ENCODE data around the gene EFNA5. TPM values are rescaled to one million over a fixed set of nuclear protein-coding genes. Genes with fewer than 3 reads are reported as not detected.
A peak's percentile ranks its signal among the peaks of the same experiment; 100 is the strongest.

Gene EFNA5
- total RNA-seq, 1 experiment from 2014 or later = 216 TPM

DNA sequence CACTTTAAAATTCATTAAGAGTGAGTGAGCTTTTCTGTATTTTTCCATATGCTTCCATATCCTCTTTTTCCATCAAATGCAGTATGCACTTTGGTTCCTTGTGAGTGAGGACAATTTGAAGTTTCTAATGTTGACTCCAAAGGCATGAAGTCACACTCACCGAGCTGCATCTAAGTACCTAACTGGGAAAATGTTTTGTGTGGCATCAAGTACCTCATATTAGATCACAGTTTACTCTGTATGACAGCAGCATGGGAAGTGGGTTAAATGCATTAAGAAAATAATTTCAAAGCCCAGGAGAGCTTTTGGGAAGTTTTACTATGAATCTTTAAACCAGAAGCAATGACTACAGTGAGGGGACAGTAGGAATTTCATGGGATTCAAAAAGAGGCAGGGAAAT lies 207.0 kb downstream of the EFNA5 start:
- DNase-seq = no peak
- Mint-ChIP-seq H3K27ac (ENCODE audit: unreplicated experiment) (peak overlapping the region; percentile 96), H3K4me3 (ENCODE audit: low read depth, unreplicated experiment) (no peak overlapping the region), H3K27me3 (ENCODE audit: unreplicated experiment) (no peaks in the 10 kb centered on the region), H3K4me1 (ENCODE audit: low read depth, unreplicated experiment) (peaks cover 98% of the 10 kb centered on the region), H3K9me3 (ENCODE audit: low read depth, unreplicated experiment) (no peaks in the 10 kb centered on the region), H3K36me3 (ENCODE audit: insufficient read depth, unreplicated experiment) (peaks cover 70% of the 10 kb centered on the region)
- TF ChIP-seq, protein P1, sequence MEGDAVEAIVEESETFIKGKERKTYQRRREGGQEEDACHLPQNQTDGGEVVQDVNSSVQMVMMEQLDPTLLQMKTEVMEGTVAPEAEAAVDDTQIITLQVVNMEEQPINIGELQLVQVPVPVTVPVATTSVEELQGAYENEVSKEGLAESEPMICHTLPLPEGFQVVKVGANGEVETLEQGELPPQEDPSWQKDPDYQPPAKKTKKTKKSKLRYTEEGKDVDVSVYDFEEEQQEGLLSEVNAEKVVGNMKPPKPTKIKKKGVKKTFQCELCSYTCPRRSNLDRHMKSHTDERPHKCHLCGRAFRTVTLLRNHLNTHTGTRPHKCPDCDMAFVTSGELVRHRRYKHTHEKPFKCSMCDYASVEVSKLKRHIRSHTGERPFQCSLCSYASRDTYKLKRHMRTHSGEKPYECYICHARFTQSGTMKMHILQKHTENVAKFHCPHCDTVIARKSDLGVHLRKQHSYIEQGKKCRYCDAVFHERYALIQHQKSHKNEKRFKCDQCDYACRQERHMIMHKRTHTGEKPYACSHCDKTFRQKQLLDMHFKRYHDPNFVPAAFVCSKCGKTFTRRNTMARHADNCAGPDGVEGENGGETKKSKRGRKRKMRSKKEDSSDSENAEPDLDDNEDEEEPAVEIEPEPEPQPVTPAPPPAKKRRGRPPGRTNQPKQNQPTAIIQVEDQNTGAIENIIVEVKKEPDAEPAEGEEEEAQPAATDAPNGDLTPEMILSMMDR (IDR thresholded peaks at IDR 0.05; ENCODE audit: unreplicated experiment) = no peak
- BruUV-seq (replicated peaks) = no TSS peak
- CTCF ChIA-PET = interaction anchor here (1.1 to 2.0 kb wide), 4 partner anchors 9 to 108 kb away, joined by 3 to 6 read pairs (median 4); no protein-coding TSS in a partner anchor
- intact Hi-C loops (cut with micrococcal nuclease; ENCODE audit: unreplicated experiment) = loop anchor here (10.0 kb wide), 1 partner anchor 359 kb away; no protein-coding TSS in a partner anchor

DNA sequence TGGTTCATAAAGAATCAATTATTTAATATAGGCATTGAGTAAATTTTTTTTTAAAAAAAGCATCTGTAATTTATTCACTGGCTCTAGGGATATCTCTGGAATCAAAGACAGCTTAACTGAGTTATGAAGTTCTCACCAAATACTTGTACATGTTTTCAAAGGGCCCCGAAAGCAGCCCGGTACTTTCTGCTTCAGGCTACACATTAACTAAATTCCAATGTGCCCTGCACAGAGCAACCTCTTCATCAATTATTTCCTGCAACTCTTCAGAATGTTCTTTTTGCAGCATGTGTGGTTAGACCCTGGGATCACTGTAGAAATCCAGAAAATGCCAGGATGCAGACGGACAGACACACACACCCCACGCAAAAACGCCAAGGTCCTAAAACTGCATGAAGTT lies 209.0 kb downstream of the EFNA5 start:
- TF ChIP-seq, protein P1 (IDR thresholded peaks at IDR 0.05; ENCODE audit: unreplicated experiment) = no peak
- no peak for DNase-seq
- intact Hi-C loops (cut with micrococcal nuclease; ENCODE audit: unreplicated experiment) = loop anchor here (2.0 to 10.0 kb wide), 2 partner anchors 73 to 357 kb away; no protein-coding TSS in a partner anchor
- Mint-ChIP-seq H3K27me3 (ENCODE audit: unreplicated experiment) (no peaks in the 10 kb centered on the region), H3K4me1 (ENCODE audit: low read depth, unreplicated experiment) (peaks cover 96% of the 10 kb centered on the region), H3K4me3 (ENCODE audit: low read depth, unreplicated experiment) (peak overlapping the region; percentile 53), H3K27ac (ENCODE audit: unreplicated experiment) (peak overlapping the region; percentile 88), H3K36me3 (ENCODE audit: insufficient read depth, unreplicated experiment) (peaks cover 52% of the 10 kb centered on the region), H3K9me3 (ENCODE audit: low read depth, unreplicated experiment) (no peaks in the 10 kb centered on the region)
- CTCF ChIA-PET = interaction anchor here (1.3 to 2.5 kb wide), 3 partner anchors 10 to 110 kb away, joined by 4 to 7 read pairs (median 6); no protein-coding TSS in a partner anchor
- BruUV-seq (replicated peaks) = no TSS peak

DNA sequence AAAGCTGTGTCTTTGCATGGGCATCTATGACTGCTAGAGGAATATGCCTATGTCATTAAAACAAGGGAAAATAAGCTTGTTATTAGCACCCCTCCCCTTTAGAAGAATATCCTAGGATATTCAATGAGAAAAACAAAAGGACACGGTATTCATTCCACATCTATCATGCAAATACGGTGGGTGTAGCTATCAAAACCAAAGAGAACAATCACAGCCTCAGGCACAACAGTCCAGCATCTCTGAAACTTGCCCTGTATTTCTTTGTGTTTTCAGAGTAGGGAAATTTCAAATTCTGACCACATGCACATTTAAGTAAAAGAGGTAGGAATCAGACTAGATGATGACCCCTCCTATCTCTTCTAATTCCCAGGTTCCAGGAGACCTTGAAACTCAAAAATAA lies 209.9 kb downstream of the EFNA5 start:
- BruUV-seq (replicated peaks) = no TSS peak
- Mint-ChIP-seq H3K9me3 (ENCODE audit: low read depth, unreplicated experiment) (no peaks in the 10 kb centered on the region), H3K27ac (ENCODE audit: unreplicated experiment) (peak overlapping the region; percentile 88), H3K36me3 (ENCODE audit: insufficient read depth, unreplicated experiment) (peaks cover 42% of the 10 kb centered on the region), H3K4me3 (ENCODE audit: low read depth, unreplicated experiment) (peak overlapping the region; percentile 53), H3K4me1 (ENCODE audit: low read depth, unreplicated experiment) (peaks cover 96% of the 10 kb centered on the region), H3K27me3 (ENCODE audit: unreplicated experiment) (no peaks in the 10 kb centered on the region)
- TF ChIP-seq, protein P1 (IDR thresholded peaks at IDR 0.05; ENCODE audit: unreplicated experiment) = no peak
- CTCF ChIA-PET = interaction anchor here (0.5 to 2.5 kb wide), 6 partner anchors 11 to 171 kb away, joined by 3 to 7 read pairs (median 4); no protein-coding TSS in a partner anchor
- DNase-seq = no peak
- intact Hi-C loops (cut with micrococcal nuclease; ENCODE audit: unreplicated experiment) = loop anchor here (2.0 to 10.0 kb wide), 2 partner anchors 72 to 356 kb away; no protein-coding TSS in a partner anchor

DNA sequence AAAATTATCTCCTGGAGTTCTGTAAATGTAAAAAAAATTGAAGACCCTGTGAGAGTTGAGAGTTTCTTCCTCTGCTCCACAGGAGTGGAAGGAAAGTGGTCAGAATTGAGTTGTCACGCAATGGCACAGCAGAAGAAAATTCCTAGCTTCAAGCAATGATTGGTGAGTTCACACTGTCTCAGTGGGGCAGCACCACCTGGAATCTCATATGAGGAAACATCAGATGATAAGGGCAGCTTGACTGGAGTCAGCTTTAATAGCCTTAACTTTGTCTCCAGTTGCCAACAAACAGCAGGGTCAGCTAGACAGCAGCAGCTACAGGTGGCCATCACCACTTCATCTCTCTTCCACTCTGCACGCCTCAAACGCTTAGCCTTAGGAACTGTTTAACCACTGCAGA lies 211.1 kb downstream of the EFNA5 start:
- no peaks in the 10 kb centered on the region for H3K27me3 Mint-ChIP-seq (ENCODE audit: unreplicated experiment)
- H3K4me1 Mint-ChIP-seq (ENCODE audit: low read depth, unreplicated experiment) = peaks cover 96% of the 10 kb centered on the region
- CTCF ChIA-PET = interaction anchor here (1.3 to 2.5 kb wide), 2 partner anchors 10 to 113 kb away, joined by 6 read pairs; no protein-coding TSS in a partner anchor
- H3K4me3 Mint-ChIP-seq (ENCODE audit: low read depth, unreplicated experiment) = peak overlapping the region; percentile 27
- H3K9me3 Mint-ChIP-seq (ENCODE audit: low read depth, unreplicated experiment) = no peaks in the 10 kb centered on the region
- peak overlapping the region; percentile 88 for H3K27ac Mint-ChIP-seq (ENCODE audit: unreplicated experiment)
- peaks cover 42% of the 10 kb centered on the region for H3K36me3 Mint-ChIP-seq (ENCODE audit: insufficient read depth, unreplicated experiment)
- TF ChIP-seq, protein P1 (IDR thresholded peaks at IDR 0.05; ENCODE audit: unreplicated experiment) = no peak
- no TSS peak for BruUV-seq (replicated peaks)
- intact Hi-C loops (cut with micrococcal nuclease; ENCODE audit: unreplicated experiment) = loop anchor here (2.0 to 10.0 kb wide), 2 partner anchors 71 to 355 kb away; no protein-coding TSS in a partner anchor
- no peak for DNase-seq

Data from Calu3 (cell line).